CD4-positive, alpha-beta T cell treated with Interleukin-4 for 1 hour (primary cell): ENCODE measurements around the gene IGLL1.

Experiments
- DNase-seq, 2 donors: peaks; one replicate each; pipeline ENCODE4 v3.0.0-alpha.2; 2020 to 2022

The IGLL1 gene

DNA sequence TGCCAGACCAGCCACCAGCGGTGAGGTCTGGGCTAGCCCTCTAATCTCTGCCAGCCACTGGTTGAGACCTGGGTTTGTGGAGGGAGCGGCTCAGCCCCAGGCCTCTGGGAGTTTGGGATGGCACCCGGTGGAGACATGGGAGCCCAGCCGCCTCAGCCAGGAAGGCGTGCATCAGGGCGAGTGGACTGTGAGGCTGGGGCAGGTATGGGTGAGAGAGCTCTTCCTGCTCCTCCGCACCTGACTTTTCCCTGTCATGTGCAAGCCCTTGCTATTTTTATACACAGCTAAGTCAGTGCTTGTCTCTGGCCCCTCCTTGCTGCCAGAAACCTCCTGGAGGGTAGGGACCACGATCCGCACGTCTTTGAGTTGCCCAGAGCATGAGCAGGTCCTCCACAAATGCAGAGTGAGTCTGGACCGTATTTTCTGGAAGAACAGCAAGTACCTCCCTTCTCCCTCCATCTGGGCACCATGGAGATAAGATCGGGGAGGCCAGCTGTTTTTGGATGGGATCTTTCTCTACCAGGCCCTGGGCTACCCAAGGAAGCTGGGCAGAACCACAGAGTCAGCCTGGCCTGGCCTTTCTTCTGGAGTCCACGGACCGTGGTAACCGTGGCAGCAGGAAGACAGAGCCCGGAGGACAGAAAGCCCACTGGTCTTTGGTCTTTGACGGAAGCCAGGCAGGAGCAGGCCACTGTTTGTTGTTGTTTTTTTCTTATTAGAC is 53.3 kb downstream of the IGLL1 start:
- DNase-seq = no peak

DNA sequence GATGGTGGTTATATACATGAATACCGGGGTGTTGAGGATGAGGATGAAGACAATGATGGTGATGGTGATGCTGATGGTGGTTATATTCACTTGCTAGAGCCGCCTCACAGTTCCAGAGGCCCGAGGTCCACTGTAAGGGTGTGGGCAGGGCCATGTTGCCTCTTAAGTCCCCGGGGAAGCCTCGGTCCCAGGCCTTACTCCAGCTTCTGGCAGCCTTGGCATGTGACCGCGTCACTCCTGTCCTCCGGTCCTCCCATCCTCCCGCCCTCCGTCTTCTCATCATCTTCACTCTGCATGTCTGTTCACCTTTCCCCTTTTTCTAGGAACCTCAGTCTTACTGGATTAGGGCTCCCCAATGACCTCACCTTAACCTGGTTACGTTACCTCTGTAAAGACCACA is 54.6 kb downstream of the IGLL1 start:
- DNase-seq = no peak

DNA sequence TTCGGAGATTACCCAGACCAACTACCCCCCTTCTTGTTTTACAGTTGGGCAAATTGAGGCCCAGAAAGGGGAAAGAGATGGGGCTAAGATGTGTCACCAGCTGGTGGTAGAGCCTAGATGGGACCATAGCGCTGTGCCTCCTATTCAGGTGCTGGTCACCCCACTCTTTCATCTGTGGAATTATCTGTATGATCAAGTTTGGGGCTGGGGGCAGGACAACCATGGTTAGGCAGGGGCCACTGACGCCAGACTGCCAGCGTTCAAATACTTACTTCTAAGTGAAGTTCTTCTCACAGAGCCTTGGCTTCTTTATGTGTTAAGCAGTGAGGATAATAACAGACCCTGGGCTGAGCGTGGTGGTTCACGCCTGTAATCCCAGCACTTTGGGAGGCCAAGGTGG is 55.9 kb downstream of the IGLL1 start:
- DNase-seq = no peak

DNA sequence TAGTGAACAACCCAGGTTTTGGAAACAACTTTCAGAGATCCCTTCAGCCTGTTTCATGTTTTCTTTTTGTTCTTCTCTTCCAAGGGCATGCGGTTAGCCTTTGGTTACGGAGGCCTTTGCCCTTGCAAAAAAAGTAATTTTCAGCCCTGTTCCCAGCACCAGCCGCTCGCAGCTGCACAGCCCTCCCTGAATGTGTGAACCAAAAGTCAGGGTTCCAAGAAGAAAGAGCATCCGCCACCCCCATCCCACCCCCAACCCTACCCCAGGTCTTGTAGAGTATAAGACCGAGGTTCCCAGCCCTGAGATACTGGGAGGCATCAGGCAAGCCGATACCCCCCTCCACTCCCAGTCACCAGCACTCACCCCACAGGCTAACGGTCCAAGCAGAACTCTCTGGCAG is 56.4 kb downstream of the IGLL1 start:
- no peak for DNase-seq
